T-cell (primary cell): ENCODE measurements around the gene FOXD4. TPM values are rescaled to one million over a fixed set of nuclear protein-coding genes. Genes with fewer than 3 reads are reported as not detected.
A peak's percentile ranks its signal among the peaks of the same experiment; 100 is the strongest.
"Not testable (repeated sequence)": the region's sequence is repeated elsewhere in the genome, so short reads cannot be mapped to it uniquely, and the experiment has no call there.

Experiments
- ATAC-seq, 4 experiments: fragments of 200-7000 bp in 3 of 4; fragments of 150-1000 bp in 1 of 4; cut with Tn5 transposase; replicated peaks in 1 of 4; 1 replicate in 3 of 4; 2 replicates in 1 of 4; pipeline ENCODE4 v1.10.0; 2021; ENCODE audit warnings: moderate library complexity in 3 of 4, mild to moderate bottlenecking in 2 of 4, moderate number of reproducible peaks in 1 of 4
- CTCF ChIA-PET, 2 donors: fragments of 300-600 bp; sonication (Branson Sonifier 250); formaldehyde crosslinking; loops; one replicate each; lab custom pipeline; 2022; ENCODE audit warnings: antibody characterized with exemption in 2 of 2; lab: Charles Lee
- POLR2A ChIA-PET, 2 donors: fragments of 300-600 bp; sonication (Branson Sonifier 250); formaldehyde crosslinking; loops; one replicate each; lab custom pipeline; 2022; ENCODE audit warnings: antibody characterized with exemption in 2 of 2; lab: Charles Lee
- DNase-seq, 35 experiments: peaks; one replicate each; pipeline versions ENCODE4 v3.0.0 to v3.0.0-alpha.2; 2013 to 2023
- H3K27ac ChIP-seq: one replicate; pipeline ENCODE4 v1.5.1; 2013; ENCODE audit warnings: low read length
- H3K27me3 ChIP-seq, 2 experiments: replicated peaks in 1 of 2; 1 replicate in 1 of 2; 2 replicates in 1 of 2; pipeline versions ENCODE4 v1.6.1 to v1.7.0; 2013; ENCODE audit warnings: low read length in 1 of 2, mixed read lengths in 1 of 2; ENCODE audit not compliant: control insufficient read depth in 2 of 2, insufficient read depth in 2 of 2; ENCODE audit errors: extremely low read depth in 1 of 2
- H3K36me3 ChIP-seq, 2 donors: 1 replicate in 1 of 2; 2 replicates in 1 of 2; pipeline versions ENCODE4 v1.6.1 to v1.7.0; 2013; ENCODE audit warnings: low read length in 1 of 2; ENCODE audit not compliant: control insufficient read depth in 2 of 2, insufficient read depth in 1 of 2; ENCODE audit errors: extremely low read depth in 1 of 2
- H3K4me1 ChIP-seq, 2 experiments: 1 replicate in 1 of 2; 2 replicates in 1 of 2; pipeline versions ENCODE4 v1.6.1 to v1.7.0; 2013; ENCODE audit warnings: low read length in 2 of 2, mixed read lengths in 1 of 2; ENCODE audit not compliant: insufficient read depth in 2 of 2, control insufficient read depth in 1 of 2; ENCODE audit errors: extremely low read depth in 1 of 2
- H3K4me3 ChIP-seq, 2 donors: 1 replicate in 1 of 2; 2 replicates in 1 of 2; pipeline versions ENCODE4 v1.5.1 to v1.7.0; 2013; ENCODE audit warnings: mild to moderate bottlenecking in 2 of 2, low read length in 1 of 2, moderate library complexity in 1 of 2; ENCODE audit not compliant: control insufficient read depth in 1 of 2; ENCODE audit errors: extremely low read depth in 1 of 2
- H3K9me3 ChIP-seq: 2 replicates; pipeline ENCODE4 v1.7.0; 2013
- H3K27ac Mint-ChIP-seq, 2 donors: one replicate each; pipeline ENCODE4 v1.8.0; 2020 to 2021; ENCODE audit warnings: mild to moderate bottlenecking in 2 of 2, mixed read lengths in 2 of 2
- H3K27me3 Mint-ChIP-seq, 2 donors: one replicate each; pipeline ENCODE4 v1.8.0; 2021 to 2022; ENCODE audit warnings: mixed read lengths in 2 of 2
- H3K36me3 Mint-ChIP-seq: one replicate; pipeline ENCODE4 v1.8.0; 2021; ENCODE audit warnings: mixed read lengths
- H3K4me1 Mint-ChIP-seq, 3 donors: one replicate each; pipeline ENCODE4 v1.8.0; 2020 to 2022; ENCODE audit warnings: mixed read lengths in 3 of 3, mild to moderate bottlenecking in 1 of 3
- H3K4me3 Mint-ChIP-seq, 3 donors: one replicate each; pipeline ENCODE4 v1.8.0; 2020 to 2022; ENCODE audit warnings: mild to moderate bottlenecking in 3 of 3, mixed read lengths in 3 of 3, moderate library complexity in 3 of 3
- H3K9me3 Mint-ChIP-seq, 3 donors: one replicate each; pipeline ENCODE4 v1.8.0; 2020 to 2022; ENCODE audit warnings: mixed read lengths in 3 of 3
- WGBS: methylation state at CpG from one replicate; pipeline ENCODE4 v1.1.5; 2013; ENCODE audit warnings: missing lambda C conversion rate; ENCODE audit not compliant: insufficient coverage; 5-methylcytosine and 5-hydroxymethylcytosine counted together
- total RNA-seq, 35 experiments: library from RNA in 6 of 35; stranded (reverse) in 6 of 35; fragments of 120-200 nt in 1 of 35; gene quantifications; one replicate each; pipeline versions ENCODE4 v1.2.1 to v1.2.4 and lab custom pipeline; 2013 to 2026

The FOXD4 gene
- total RNA-seq, result under 1 TPM in 2 of 5 donors, not detected in 3; 0.16 to 0.35 TPM
- not detected for total RNA-seq (2013)
- total RNA-seq (lab: John Stamatoyannopoulos, UW), result 0 to 0.81 (median 0.26) reads per million in 29 experiments

- WGBS, result 10% methylated on average over 4 of the region's 30 CpGs
- Mint-ChIP-seq H3K4me1 (peaks cover 18 to 29% (median 24%) of the 10 kb centered on the region in 3 donors), H3K4me3 (peak within 1 kb of the TSS; percentile 52 to 73 (median 64)), H3K27me3 (peaks cover 20 to 33% of the 10 kb centered on the region in 2 donors)
- H3K36me3 ChIP-seq, H3K4me3 ChIP-seq, H3K9me3 Mint-ChIP-seq, ATAC-seq, H3K36me3 Mint-ChIP-seq, H3K27ac Mint-ChIP-seq, POLR2A ChIA-PET, H3K9me3 ChIP-seq, CTCF ChIA-PET, H3K27ac ChIP-seq, DNase-seq: not testable (repeated sequence)
- Histone ChIP-seq H3K4me1 (peaks cover 2 to 36% of the 10 kb centered on the region in 2 experiments), H3K27me3 (peaks cover 0 to 36% of the 10 kb centered on the region in 2 experiments)
Observed at GRCh38 chr9:117995-118467, at the start of gene FOXD4. TSS of gene FOXD4 (minus strand) at chr9:118417. CDS start at chr9:118119, 298 bp downstream.

GRCh38 chr9:159871-160270, 41.7 kb upstream of the FOXD4 start:
- POLR2A ChIA-PET, H3K27me3 Mint-ChIP-seq: not testable (repeated sequence)

GRCh38 chr9:151173-151572, 33.0 kb upstream of the FOXD4 start:
- H3K4me3 ChIP-seq, H3K4me1 Mint-ChIP-seq, CTCF ChIA-PET, H3K4me1 ChIP-seq, H3K27me3 ChIP-seq, H3K27me3 Mint-ChIP-seq, H3K36me3 Mint-ChIP-seq, H3K4me3 Mint-ChIP-seq, POLR2A ChIA-PET, H3K27ac ChIP-seq, H3K9me3 Mint-ChIP-seq, H3K36me3 ChIP-seq, H3K27ac Mint-ChIP-seq, DNase-seq, H3K9me3 ChIP-seq, ATAC-seq: not testable (repeated sequence)

More at GRCh38 chr9:159871-160270, 41.7 kb upstream of the FOXD4 start:
- H3K27ac ChIP-seq, H3K36me3 ChIP-seq, H3K4me1 ChIP-seq, H3K27me3 ChIP-seq, H3K36me3 Mint-ChIP-seq, H3K4me3 Mint-ChIP-seq, H3K4me3 ChIP-seq, H3K27ac Mint-ChIP-seq, CTCF ChIA-PET, H3K4me1 Mint-ChIP-seq, H3K9me3 ChIP-seq, H3K9me3 Mint-ChIP-seq, DNase-seq, ATAC-seq: not testable (repeated sequence)
- WGBS, result no CpG with 5 or more reads among the region's 1 CpG

- WGBS, result 98% methylated on average over 9 of the region's 17 CpGs
- H3K27me3 ChIP-seq, H3K27ac Mint-ChIP-seq, H3K4me1 Mint-ChIP-seq, H3K36me3 Mint-ChIP-seq, H3K27ac ChIP-seq, CTCF ChIA-PET, H3K27me3 Mint-ChIP-seq, H3K4me1 ChIP-seq, DNase-seq, ATAC-seq, POLR2A ChIA-PET, H3K4me3 Mint-ChIP-seq, H3K9me3 ChIP-seq, H3K4me3 ChIP-seq, H3K9me3 Mint-ChIP-seq, H3K36me3 ChIP-seq: not testable (repeated sequence)
Observed at GRCh38 chr9:139880-140279, 21.7 kb upstream of the FOXD4 start.

DNA sequence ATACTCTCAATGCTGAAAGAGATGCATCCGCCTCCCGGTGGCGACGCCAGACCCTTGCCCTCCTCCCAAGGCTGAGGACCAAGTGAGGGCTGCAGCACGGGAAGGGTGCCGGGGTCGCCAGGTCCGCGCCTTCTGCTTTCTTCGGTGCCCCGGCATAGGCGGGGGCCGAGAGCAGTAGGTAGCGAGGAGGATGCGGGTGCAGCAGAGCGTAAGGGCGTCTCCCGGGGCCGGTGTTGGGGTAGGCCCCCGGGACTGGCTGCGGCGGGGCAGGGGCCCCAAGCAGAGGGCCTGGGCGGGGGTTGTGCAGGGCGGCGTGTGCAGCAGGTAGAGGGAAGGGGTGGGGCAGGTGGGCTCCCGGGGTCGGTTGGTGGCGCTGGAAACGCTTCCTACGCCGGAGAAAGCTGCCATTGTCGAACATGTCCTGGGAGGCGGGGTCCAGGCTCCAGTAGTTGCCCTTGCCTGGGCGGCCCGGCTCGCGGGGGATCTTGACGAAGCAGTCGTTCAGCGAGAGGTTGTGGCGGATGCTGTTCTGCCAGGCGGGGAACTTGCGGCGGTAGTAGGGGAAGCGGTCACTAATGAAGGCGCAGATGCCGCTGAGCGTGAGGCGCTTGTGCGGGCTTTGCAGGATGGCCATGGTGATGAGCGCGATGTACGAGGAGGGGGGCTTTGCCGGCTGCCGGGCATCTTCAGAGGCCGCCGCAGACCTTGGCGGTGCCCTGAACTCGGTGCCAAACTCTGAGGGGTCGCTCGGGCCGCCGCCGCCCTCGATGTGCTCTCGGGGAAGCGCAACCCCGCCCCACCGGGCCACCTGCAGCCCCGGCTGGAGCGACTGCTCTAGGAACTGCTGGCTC, 848 bp downstream of the FOXD4 start:
- peaks cover 3 to 41% of the 10 kb centered on the region in 2 experiments for H3K27me3 ChIP-seq
- H3K27ac Mint-ChIP-seq, H3K36me3 Mint-ChIP-seq, H3K36me3 ChIP-seq, ATAC-seq, H3K9me3 ChIP-seq, H3K4me3 ChIP-seq, CTCF ChIA-PET, POLR2A ChIA-PET, H3K9me3 Mint-ChIP-seq, H3K27ac ChIP-seq: not testable (repeated sequence)
- peaks cover 2 to 39% of the 10 kb centered on the region in 2 experiments for H3K4me1 ChIP-seq
- H3K4me3 Mint-ChIP-seq, result peak overlapping the region; percentile 52 to 73 (median 58)
- H3K4me1 Mint-ChIP-seq, result peaks cover 18 to 33% (median 24%) of the 10 kb centered on the region in 3 donors
- 0% methylated on average over 2 of the region's 71 CpGs for WGBS
- H3K27me3 Mint-ChIP-seq, result peaks cover 23 to 38% of the 10 kb centered on the region in 2 donors
- peak in 12 of 35 experiments; percentile 13 to 45 (median 27) for DNase-seq

- Mint-ChIP-seq H3K4me1 (peaks cover 18 to 33% (median 24%) of the 10 kb centered on the region in 3 donors), H3K4me3 (peak overlapping the region in 2 of 3 donors; percentile 45 to 73), H3K27me3 (peaks cover 24 to 39% of the 10 kb centered on the region in 2 donors)
- H3K4me3 ChIP-seq, ATAC-seq, H3K36me3 Mint-ChIP-seq, POLR2A ChIA-PET, H3K27ac Mint-ChIP-seq, H3K9me3 ChIP-seq, H3K36me3 ChIP-seq, CTCF ChIA-PET, DNase-seq, H3K9me3 Mint-ChIP-seq, H3K27ac ChIP-seq: not testable (repeated sequence)
- H3K27me3 ChIP-seq, result peaks cover 3 to 41% of the 10 kb centered on the region in 2 experiments
- WGBS, result 2% methylated on average over 9 of the region's 41 CpGs
- peaks cover 2 to 39% of the 10 kb centered on the region in 2 experiments for H3K4me1 ChIP-seq
Observed at GRCh38 chr9:116239-117077, 1.8 kb downstream of the FOXD4 start.
